Mesendoderm (in vitro differentiated cells): ENCODE results near the gene ELF4.
A peak's percentile ranks its signal among the peaks of the same experiment; 100 is the strongest.

Experiments
- DNase-seq: peaks from one replicate; pipeline ENCODE4 v3.0.0; 2013
- H2AK5ac ChIP-seq: 2 replicates; pipeline ENCODE4 v1.6.1; 2013; ENCODE audit warnings: low read length, inconsistent platforms
- H2BK120ac ChIP-seq: 2 replicates; pipeline ENCODE4 v1.6.1; 2013; ENCODE audit warnings: low read depth, mild to moderate bottlenecking, low read length, moderate library complexity, mixed read lengths
- H2BK15ac ChIP-seq: replicated peaks from 2 replicates; pipeline ENCODE4 v1.6.1; 2013; ENCODE audit warnings: low read depth, mild to moderate bottlenecking, moderate library complexity
- H2BK5ac ChIP-seq: 2 replicates; pipeline ENCODE4 v1.6.1; 2013; ENCODE audit warnings: low read length, inconsistent platforms
- H3K18ac ChIP-seq: 2 replicates; pipeline ENCODE4 v1.6.1; 2013; ENCODE audit warnings: mild to moderate bottlenecking, low read length, mixed read lengths
- H3K23ac ChIP-seq: one replicate; pipeline ENCODE4 v1.6.1; 2013; ENCODE audit warnings: low read length
- H3K27ac ChIP-seq: 2 replicates; pipeline ENCODE4 v1.5.1; 2013; ENCODE audit warnings: low read depth, mild to moderate bottlenecking, inconsistent platforms, low read length, moderate library complexity
- H3K27me3 ChIP-seq: 2 replicates; pipeline ENCODE4 v1.6.1; 2013; ENCODE audit warnings: low read length, control low read depth, mild to moderate bottlenecking, inconsistent platforms; ENCODE audit not compliant: insufficient read depth, poor library complexity
- H3K36me3 ChIP-seq: 2 replicates; pipeline ENCODE4 v1.6.1; 2013; ENCODE audit warnings: low read length, inconsistent platforms; ENCODE audit not compliant: control insufficient read depth, insufficient read depth
- H3K4ac ChIP-seq: one replicate; pipeline ENCODE4 v1.6.1; 2013; ENCODE audit warnings: low read depth, mild to moderate bottlenecking, low read length, moderate library complexity
- H3K4me1 ChIP-seq: 2 replicates; pipeline ENCODE4 v1.6.1; 2013; ENCODE audit warnings: low read depth, low read length, inconsistent platforms; ENCODE audit not compliant: control insufficient read depth
- H3K4me2 ChIP-seq: 2 replicates; pipeline ENCODE4 v1.6.1; 2013; ENCODE audit warnings: low read length
- H3K4me3 ChIP-seq: 2 replicates; pipeline ENCODE4 v1.5.1; 2013; ENCODE audit warnings: mild to moderate bottlenecking, low read length
- H3K56ac ChIP-seq: one replicate; pipeline ENCODE4 v1.6.1; 2013; ENCODE audit warnings: low read length
- H3K79me1 ChIP-seq: 2 replicates; pipeline ENCODE4 v1.6.1; 2013; ENCODE audit warnings: low read length, inconsistent platforms
- H3K79me2 ChIP-seq: 2 replicates; pipeline ENCODE4 v1.6.1; 2013; ENCODE audit warnings: mild to moderate bottlenecking, low read length; ENCODE audit not compliant: control insufficient read depth, insufficient read depth
- H3K9ac ChIP-seq: 2 replicates; pipeline ENCODE4 v1.6.1; 2013; ENCODE audit warnings: low read length, inconsistent platforms
- H4K5ac ChIP-seq: one replicate; pipeline ENCODE4 v1.6.1; 2013; ENCODE audit warnings: low read length
- H4K8ac ChIP-seq: one replicate; pipeline ENCODE4 v1.6.1; 2013; ENCODE audit warnings: low read depth, mild to moderate bottlenecking, control low read depth, low read length, moderate library complexity
- WGBS: extraction: QIAGEN DNeasy Blood & Tissue Kit; methylation state at CpG from one replicate; pipeline ENCODE4 v1.1.7; 2013; ENCODE audit warnings: low lambda C conversion rate, missing lambda C conversion rate; ENCODE audit not compliant: insufficient coverage; ENCODE audit errors: extremely low coverage; 5-methylcytosine and 5-hydroxymethylcytosine counted together

The ELF4 gene

DNA sequence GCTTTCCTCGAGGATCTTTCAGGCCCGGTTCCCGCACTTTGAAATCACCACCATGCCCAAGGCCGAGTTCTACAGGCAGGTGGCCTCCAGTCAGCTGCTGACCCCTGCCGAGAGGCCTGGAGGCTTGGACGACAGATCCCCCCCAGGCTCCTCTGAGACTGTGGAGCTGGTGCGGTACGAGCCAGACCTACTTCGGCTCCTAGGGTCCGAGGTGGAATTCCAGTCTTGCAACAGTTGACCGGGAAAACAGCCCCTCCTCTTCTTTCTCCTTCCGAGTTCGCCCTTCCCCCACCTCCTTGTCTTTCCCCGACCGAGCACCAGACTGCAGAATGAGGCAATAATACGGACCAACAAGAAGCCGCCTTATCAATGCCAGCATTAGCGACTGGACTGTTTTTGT is 54.4 kb downstream of the ELF4 start:
- Histone ChIP-seq H3K4me3 (no peak overlapping the region), H3K79me2 (no peaks in the 10 kb centered on the region), H2BK120ac (no peak overlapping the region), H3K27ac (no peak overlapping the region), H3K36me3 (no peaks in the 10 kb centered on the region), H3K79me1 (no peaks in the 10 kb centered on the region), H4K5ac (no peak overlapping the region), H3K23ac (no peak overlapping the region), H2BK5ac (no peak overlapping the region), H3K4me1 (no peaks in the 10 kb centered on the region), H2BK15ac (no peak overlapping the region), H3K56ac (no peak overlapping the region), H3K9ac (no peak overlapping the region), H2AK5ac (no peak overlapping the region), H3K4ac (no peak overlapping the region), H3K18ac (no peak overlapping the region), H3K27me3 (no peaks in the 10 kb centered on the region), H4K8ac (no peak overlapping the region), H3K4me2 (no peak overlapping the region)
- WGBS, result no CpG with 5 or more reads among the region's 18 CpGs
- DNase-seq, result peak; percentile 55

DNA sequence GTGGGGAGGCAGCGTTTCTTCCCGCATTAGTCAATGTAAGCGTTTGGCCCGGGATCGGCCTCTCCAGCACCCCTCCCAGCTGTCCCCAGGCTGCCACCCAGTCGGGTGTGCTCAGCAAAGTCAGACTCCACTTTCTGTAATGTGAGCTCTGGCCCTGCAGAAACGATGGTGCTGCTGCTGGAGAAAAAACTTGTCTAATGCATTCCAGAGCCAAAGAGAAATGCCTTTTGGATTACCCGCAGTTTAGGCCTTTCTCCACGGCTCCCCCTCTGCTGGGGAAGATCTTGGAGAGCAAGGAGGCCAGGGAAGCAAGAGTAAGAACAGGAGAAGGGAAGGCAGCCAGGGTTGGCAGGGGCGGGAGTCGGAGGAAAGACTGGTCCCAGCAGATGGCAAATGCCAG is 55.2 kb downstream of the ELF4 start:
- no peak overlapping the region for H3K56ac ChIP-seq
- H3K36me3 ChIP-seq, result no peaks in the 10 kb centered on the region
- no CpG with 5 or more reads among the region's 11 CpGs for WGBS
- H3K4me3 ChIP-seq, result no peak overlapping the region
- no peak overlapping the region for H4K8ac ChIP-seq
- no peak overlapping the region for H3K4ac ChIP-seq
- H3K27ac ChIP-seq, result no peak overlapping the region
- H3K9ac ChIP-seq, result no peak overlapping the region
- no peak overlapping the region for H3K18ac ChIP-seq
- H3K79me1 ChIP-seq, result no peaks in the 10 kb centered on the region
- no peak overlapping the region for H4K5ac ChIP-seq
- no peak overlapping the region for H2AK5ac ChIP-seq
- no peak overlapping the region for H3K23ac ChIP-seq
- no peak overlapping the region for H3K4me2 ChIP-seq
- H3K79me2 ChIP-seq, result no peaks in the 10 kb centered on the region
- H2BK5ac ChIP-seq, result no peak overlapping the region
- peak; percentile 77 for DNase-seq
- H2BK15ac ChIP-seq, result no peak overlapping the region
- no peaks in the 10 kb centered on the region for H3K27me3 ChIP-seq
- H2BK120ac ChIP-seq, result no peak overlapping the region
- no peaks in the 10 kb centered on the region for H3K4me1 ChIP-seq

DNA sequence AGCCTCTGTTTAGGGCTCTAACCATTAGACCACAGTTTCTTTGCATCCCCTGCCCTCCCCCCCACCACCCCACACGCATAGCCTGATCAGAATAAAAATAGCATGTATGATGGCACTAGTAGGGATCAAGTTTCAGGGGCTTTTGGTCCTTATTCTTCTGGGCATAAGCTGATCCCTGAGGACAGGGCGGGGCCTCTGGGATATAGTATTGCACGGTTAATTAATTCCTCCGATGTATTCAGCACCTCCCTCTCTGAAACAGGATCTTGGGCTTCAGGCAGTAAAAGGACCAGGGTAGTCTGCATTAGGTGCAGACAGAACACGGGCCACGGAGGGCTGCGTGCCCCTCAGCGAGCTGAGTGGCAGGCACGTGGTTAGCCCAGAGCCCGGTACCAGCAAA is 57.1 kb downstream of the ELF4 start:
- DNase-seq, result no peak
- H3K9ac ChIP-seq, result no peak overlapping the region
- H3K36me3 ChIP-seq, result no peaks in the 10 kb centered on the region

DNA sequence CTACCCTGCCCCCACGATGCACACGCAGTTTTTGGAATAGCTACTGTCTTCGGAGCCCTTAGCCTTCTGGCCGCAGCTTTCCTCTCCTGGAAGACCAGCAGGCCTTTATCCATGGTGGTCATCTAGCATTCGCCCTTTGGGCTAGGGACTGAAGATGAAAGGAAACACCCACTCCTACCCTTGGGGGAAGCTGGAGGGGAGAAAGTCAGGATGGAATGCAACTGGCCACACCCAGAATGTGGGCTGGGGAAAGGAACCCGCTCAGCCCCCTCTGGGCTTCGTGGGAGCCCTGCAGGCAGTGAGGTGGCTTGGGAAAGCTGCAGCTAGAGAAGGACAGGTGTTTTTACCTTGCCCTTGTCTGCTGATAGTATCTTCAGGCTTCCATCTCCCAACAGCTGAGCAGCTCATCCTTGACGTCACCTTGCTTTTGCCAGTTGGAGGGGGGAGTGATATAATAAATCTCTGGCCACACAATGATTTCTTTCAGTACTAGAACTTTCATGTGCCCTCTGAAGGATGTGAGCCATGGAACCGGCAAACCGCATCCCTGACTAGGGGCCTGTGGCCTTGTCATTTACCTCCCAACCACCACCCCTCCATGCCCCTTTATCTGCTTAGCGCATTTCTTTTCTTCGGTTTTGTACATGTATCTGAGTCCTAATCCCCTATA is 59.0 kb downstream of the ELF4 start:
- H3K79me1 ChIP-seq, result no peaks in the 10 kb centered on the region
- no peak overlapping the region for H4K5ac ChIP-seq
- no peak overlapping the region for H3K56ac ChIP-seq
- H4K8ac ChIP-seq, result no peak overlapping the region
- DNase-seq, result no peak
- no peak overlapping the region for H3K4me3 ChIP-seq
- no peaks in the 10 kb centered on the region for H3K79me2 ChIP-seq
- H3K4me2 ChIP-seq, result no peak overlapping the region
- no peaks in the 10 kb centered on the region for H3K4me1 ChIP-seq
- no peaks in the 10 kb centered on the region for H3K27me3 ChIP-seq
- no peak overlapping the region for H2BK120ac ChIP-seq
- H2AK5ac ChIP-seq, result no peak overlapping the region
- H2BK15ac ChIP-seq, result no peak overlapping the region
- no peak overlapping the region for H3K18ac ChIP-seq
- no peak overlapping the region for H2BK5ac ChIP-seq
- H3K27ac ChIP-seq, result no peak overlapping the region
- no CpG with 5 or more reads among the region's 12 CpGs for WGBS
- no peak overlapping the region for H3K9ac ChIP-seq
- no peaks in the 10 kb centered on the region for H3K36me3 ChIP-seq
- no peak overlapping the region for H3K4ac ChIP-seq
- no peak overlapping the region for H3K23ac ChIP-seq

More for the DNA sequence above, 57.1 kb downstream of the ELF4 start:
- no peak overlapping the region for H3K27ac ChIP-seq
- H3K4me3 ChIP-seq, result no peak overlapping the region
- WGBS, result no CpG with 5 or more reads among the region's 10 CpGs
- no peak overlapping the region for H2BK120ac ChIP-seq
- H2AK5ac ChIP-seq, result no peak overlapping the region
- H3K56ac ChIP-seq, result no peak overlapping the region
- no peaks in the 10 kb centered on the region for H3K79me1 ChIP-seq
- H3K4me1 ChIP-seq, result no peaks in the 10 kb centered on the region
- no peak overlapping the region for H4K5ac ChIP-seq
- no peaks in the 10 kb centered on the region for H3K27me3 ChIP-seq
- no peak overlapping the region for H3K4me2 ChIP-seq
- H3K79me2 ChIP-seq, result no peaks in the 10 kb centered on the region
- H2BK5ac ChIP-seq, result no peak overlapping the region
- H3K18ac ChIP-seq, result no peak overlapping the region
- no peak overlapping the region for H2BK15ac ChIP-seq
- H3K23ac ChIP-seq, result no peak overlapping the region
- H3K4ac ChIP-seq, result no peak overlapping the region
- H4K8ac ChIP-seq, result no peak overlapping the region

DNA sequence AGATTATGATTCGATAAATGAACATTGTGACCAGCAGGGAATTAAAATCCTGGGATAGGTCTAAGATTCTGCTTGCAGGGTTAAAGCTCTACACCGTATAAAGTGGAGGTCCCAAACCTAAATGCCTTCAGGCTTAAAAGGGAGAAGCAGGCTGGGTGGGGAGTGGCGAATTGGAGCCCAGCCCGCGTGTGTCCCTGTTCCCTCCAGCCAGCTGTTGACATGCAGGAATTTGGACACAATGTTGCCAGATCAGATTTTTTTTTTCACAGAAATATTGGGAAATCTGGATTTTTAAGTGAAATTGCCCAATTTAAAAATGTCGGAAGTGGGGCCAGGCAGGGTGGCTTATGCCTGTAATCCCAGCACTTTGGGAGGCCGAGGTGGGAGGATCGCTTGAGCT is 60.5 kb downstream of the ELF4 start:
- H2AK5ac ChIP-seq, result no peak overlapping the region
- no peak overlapping the region for H2BK5ac ChIP-seq
- no peak overlapping the region for H3K4ac ChIP-seq
- no peak overlapping the region for H4K5ac ChIP-seq
- no peak overlapping the region for H3K4me2 ChIP-seq
- H3K9ac ChIP-seq, result no peak overlapping the region
- H3K56ac ChIP-seq, result no peak overlapping the region
- H3K79me2 ChIP-seq, result no peaks in the 10 kb centered on the region
- H3K4me3 ChIP-seq, result no peak overlapping the region
- WGBS, result no CpG with 5 or more reads among the region's 8 CpGs
- H3K23ac ChIP-seq, result no peak overlapping the region
- H3K36me3 ChIP-seq, result no peaks in the 10 kb centered on the region
- no peaks in the 10 kb centered on the region for H3K27me3 ChIP-seq
- H3K79me1 ChIP-seq, result no peaks in the 10 kb centered on the region
- no peak for DNase-seq
- H4K8ac ChIP-seq, result no peak overlapping the region
- H2BK15ac ChIP-seq, result no peak overlapping the region
- no peak overlapping the region for H2BK120ac ChIP-seq
- no peak overlapping the region for H3K27ac ChIP-seq
- no peak overlapping the region for H3K18ac ChIP-seq
- H3K4me1 ChIP-seq, result no peaks in the 10 kb centered on the region

DNA sequence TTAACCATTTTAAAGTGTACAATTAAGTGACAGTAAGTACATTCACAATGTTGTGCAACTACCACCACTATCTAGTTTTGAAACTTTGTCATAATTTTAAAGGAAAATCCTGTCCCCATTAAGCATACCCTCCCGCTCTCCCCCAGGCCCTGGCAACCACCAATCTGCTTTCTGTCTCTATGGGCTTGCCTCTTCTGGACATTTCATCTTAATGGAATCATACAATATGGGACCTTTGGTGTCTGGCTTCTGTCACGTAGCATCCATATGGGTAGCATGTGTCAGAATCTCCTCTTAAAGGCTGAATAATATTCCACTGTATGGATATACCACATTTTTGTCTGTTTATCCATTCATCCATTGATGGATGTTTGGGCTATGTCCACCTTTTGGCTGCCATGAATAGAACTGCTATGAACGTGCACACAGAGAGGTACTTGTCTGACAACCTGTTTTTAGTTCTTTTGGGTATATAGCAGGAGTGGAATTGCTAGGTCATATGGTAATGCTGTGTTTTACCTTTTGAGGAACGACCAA is 61.5 kb downstream of the ELF4 start:
- Histone ChIP-seq H2BK5ac (no peak overlapping the region), H2BK120ac (no peak overlapping the region), H3K4me1 (no peaks in the 10 kb centered on the region), H2BK15ac (no peak overlapping the region), H3K56ac (no peak overlapping the region), H3K4me2 (no peak overlapping the region), H3K79me2 (no peaks in the 10 kb centered on the region), H3K23ac (no peak overlapping the region), H3K9ac (no peak overlapping the region), H3K36me3 (no peaks in the 10 kb centered on the region), H3K27ac (no peak overlapping the region), H3K79me1 (no peaks in the 10 kb centered on the region), H3K18ac (no peak overlapping the region), H2AK5ac (no peak overlapping the region), H4K5ac (no peak overlapping the region), H3K4me3 (no peak overlapping the region), H4K8ac (no peak overlapping the region), H3K4ac (no peak overlapping the region), H3K27me3 (no peaks in the 10 kb centered on the region)
- DNase-seq, result no peak
- no CpG with 5 or more reads among the region's 4 CpGs for WGBS
